ENCODE measurements around the gene THYN1. TPM values are rescaled to one million over a fixed set of nuclear protein-coding genes. Genes with fewer than 3 reads are reported as not detected.

Gene THYN1
- total RNA-seq, 1 experiment from 2014 or later = 33.6 TPM

DNA sequence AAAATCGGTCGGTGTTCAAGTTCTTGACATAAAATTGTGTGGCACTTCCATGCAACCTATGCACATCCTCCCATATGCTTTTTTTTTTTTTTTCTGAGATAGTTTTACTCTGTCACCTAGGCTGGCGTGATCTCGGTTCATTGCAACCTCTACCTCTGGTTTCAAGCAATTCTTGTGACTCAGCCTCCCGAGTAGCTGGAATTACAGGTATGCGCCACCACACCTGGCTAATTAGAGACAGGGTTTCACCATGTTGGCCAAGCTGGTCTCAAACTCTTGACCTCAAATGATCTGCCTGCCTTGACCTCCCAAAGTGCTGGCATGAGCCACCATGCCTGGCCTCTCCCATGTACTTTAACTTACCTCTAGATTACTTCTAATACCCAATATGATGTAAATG is 38.0 kb upstream of the THYN1 start:
- Histone ChIP-seq H3K4me3 (ENCODE audit: low read depth in 2 of 2, low read length in 2 of 2) (no peak overlapping the region), H3K9me3 (ENCODE audit: control insufficient read depth, insufficient read depth, low read depth, low read length) (no peaks in the 10 kb centered on the region), H3K36me3 (ENCODE audit: control insufficient read depth, insufficient read depth, low read length) (no peaks in the 10 kb centered on the region), H3K27me3 (ENCODE audit: control insufficient read depth, insufficient read depth, low read length) (0 out of 2 replicates have a peak, but pooled peaks cover 2% of the 10 kb centered on the region), H3K4me1 (ENCODE audit: control insufficient read depth, insufficient read depth, low read length) (no peaks in the 10 kb centered on the region), H3K27ac (ENCODE audit: low read length) (no peak overlapping the region)
- TF ChIP-seq, protein P1, sequence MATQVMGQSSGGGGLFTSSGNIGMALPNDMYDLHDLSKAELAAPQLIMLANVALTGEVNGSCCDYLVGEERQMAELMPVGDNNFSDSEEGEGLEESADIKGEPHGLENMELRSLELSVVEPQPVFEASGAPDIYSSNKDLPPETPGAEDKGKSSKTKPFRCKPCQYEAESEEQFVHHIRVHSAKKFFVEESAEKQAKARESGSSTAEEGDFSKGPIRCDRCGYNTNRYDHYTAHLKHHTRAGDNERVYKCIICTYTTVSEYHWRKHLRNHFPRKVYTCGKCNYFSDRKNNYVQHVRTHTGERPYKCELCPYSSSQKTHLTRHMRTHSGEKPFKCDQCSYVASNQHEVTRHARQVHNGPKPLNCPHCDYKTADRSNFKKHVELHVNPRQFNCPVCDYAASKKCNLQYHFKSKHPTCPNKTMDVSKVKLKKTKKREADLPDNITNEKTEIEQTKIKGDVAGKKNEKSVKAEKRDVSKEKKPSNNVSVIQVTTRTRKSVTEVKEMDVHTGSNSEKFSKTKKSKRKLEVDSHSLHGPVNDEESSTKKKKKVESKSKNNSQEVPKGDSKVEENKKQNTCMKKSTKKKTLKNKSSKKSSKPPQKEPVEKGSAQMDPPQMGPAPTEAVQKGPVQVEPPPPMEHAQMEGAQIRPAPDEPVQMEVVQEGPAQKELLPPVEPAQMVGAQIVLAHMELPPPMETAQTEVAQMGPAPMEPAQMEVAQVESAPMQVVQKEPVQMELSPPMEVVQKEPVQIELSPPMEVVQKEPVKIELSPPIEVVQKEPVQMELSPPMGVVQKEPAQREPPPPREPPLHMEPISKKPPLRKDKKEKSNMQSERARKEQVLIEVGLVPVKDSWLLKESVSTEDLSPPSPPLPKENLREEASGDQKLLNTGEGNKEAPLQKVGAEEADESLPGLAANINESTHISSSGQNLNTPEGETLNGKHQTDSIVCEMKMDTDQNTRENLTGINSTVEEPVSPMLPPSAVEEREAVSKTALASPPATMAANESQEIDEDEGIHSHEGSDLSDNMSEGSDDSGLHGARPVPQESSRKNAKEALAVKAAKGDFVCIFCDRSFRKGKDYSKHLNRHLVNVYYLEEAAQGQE (IDR thresholded peaks at IDR 0.05; ENCODE audit: insufficient read depth in 1 of 2, low read depth in 2 of 2, low read length in 1 of 2) = no peak
- TF ChIP-seq SIN3A (IDR thresholded peaks at IDR 0.05; ENCODE audit: borderline replicate concordance, insufficient read depth, low read depth, low read length) (no peak), TCF7L2 (IDR thresholded peaks at IDR 0.05; ENCODE audit: low read depth, low read length) (no peak), POLR2AphosphoS5 (IDR thresholded peaks at IDR 0.05; ENCODE audit: low read depth, low read length) (no peak)
- TF ChIP-seq, protein P2, sequence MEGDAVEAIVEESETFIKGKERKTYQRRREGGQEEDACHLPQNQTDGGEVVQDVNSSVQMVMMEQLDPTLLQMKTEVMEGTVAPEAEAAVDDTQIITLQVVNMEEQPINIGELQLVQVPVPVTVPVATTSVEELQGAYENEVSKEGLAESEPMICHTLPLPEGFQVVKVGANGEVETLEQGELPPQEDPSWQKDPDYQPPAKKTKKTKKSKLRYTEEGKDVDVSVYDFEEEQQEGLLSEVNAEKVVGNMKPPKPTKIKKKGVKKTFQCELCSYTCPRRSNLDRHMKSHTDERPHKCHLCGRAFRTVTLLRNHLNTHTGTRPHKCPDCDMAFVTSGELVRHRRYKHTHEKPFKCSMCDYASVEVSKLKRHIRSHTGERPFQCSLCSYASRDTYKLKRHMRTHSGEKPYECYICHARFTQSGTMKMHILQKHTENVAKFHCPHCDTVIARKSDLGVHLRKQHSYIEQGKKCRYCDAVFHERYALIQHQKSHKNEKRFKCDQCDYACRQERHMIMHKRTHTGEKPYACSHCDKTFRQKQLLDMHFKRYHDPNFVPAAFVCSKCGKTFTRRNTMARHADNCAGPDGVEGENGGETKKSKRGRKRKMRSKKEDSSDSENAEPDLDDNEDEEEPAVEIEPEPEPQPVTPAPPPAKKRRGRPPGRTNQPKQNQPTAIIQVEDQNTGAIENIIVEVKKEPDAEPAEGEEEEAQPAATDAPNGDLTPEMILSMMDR (IDR thresholded peaks at IDR 0.05) = no peak
- intact Hi-C loops (cut with micrococcal nuclease; ENCODE audit: unreplicated experiment) = no loop called here
- ATAC-seq (no peak), DNase-seq (ENCODE audit: low read depth, low spot score) (no peak)
- POLR2A ChIA-PET = no interaction called here
- CTCF ChIA-PET = no interaction called here
- no TSS peak for BruUV-seq (replicated peaks)
- in situ Hi-C loops (cut with HindIII; ENCODE audit: low pct_unique_long_range_greater_than_20kb, low sequenced_read_pairs) = no loop called here

DNA sequence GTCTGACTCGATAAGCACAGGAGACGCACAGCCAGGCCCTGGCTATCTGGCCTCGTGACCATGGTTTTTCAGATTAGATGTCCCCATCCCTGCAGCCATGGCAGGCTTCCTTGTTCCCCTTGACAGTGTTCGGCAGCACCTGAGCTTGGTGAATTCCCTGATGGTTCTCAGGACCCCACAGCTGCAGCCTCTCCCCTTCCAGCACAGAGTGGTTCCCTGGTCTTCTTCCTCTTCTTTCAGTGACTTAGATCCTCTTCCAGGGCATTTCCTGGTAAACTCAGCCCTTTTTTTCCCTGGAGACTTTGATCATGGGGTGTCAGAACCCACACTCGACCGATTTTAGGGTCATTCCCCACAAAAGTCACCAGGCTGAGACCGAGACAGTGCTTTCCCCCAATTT is 37.5 kb upstream of the THYN1 start:
- no peaks in the 10 kb centered on the region for H3K9me3 ChIP-seq (ENCODE audit: control insufficient read depth, insufficient read depth, low read depth, low read length)
- H3K36me3 ChIP-seq (ENCODE audit: control insufficient read depth, insufficient read depth, low read length) = no peaks in the 10 kb centered on the region
- TF ChIP-seq, protein P2 (IDR thresholded peaks at IDR 0.05) = no peak
- no peak for TF ChIP-seq TCF7L2 (IDR thresholded peaks at IDR 0.05; ENCODE audit: low read depth, low read length)
- TF ChIP-seq POLR2AphosphoS5 (IDR thresholded peaks at IDR 0.05; ENCODE audit: low read depth, low read length) = no peak
- TF ChIP-seq, protein P1 (IDR thresholded peaks at IDR 0.05; ENCODE audit: insufficient read depth in 1 of 2, low read depth in 2 of 2, low read length in 1 of 2) = no peak
- TF ChIP-seq SIN3A (IDR thresholded peaks at IDR 0.05; ENCODE audit: borderline replicate concordance, insufficient read depth, low read depth, low read length) = no peak
- no peak for ATAC-seq
- DNase-seq (ENCODE audit: low read depth, low spot score) = no peak
- in situ Hi-C loops (cut with HindIII; ENCODE audit: low pct_unique_long_range_greater_than_20kb, low sequenced_read_pairs) = no loop called here
- no TSS peak for BruUV-seq (replicated peaks)
- H3K27ac ChIP-seq (ENCODE audit: low read length) = no peak overlapping the region
- POLR2A ChIA-PET = no interaction called here
- H3K4me1 ChIP-seq (ENCODE audit: control insufficient read depth, insufficient read depth, low read length) = no peaks in the 10 kb centered on the region
- no peak overlapping the region for H3K4me3 ChIP-seq (ENCODE audit: low read depth in 2 of 2, low read length in 2 of 2)
- H3K27me3 ChIP-seq (ENCODE audit: control insufficient read depth, insufficient read depth, low read length) = no peaks in the 10 kb centered on the region
- intact Hi-C loops (cut with micrococcal nuclease; ENCODE audit: unreplicated experiment) = no loop called here
- CTCF ChIA-PET = no interaction called here

Measured in Panc1 (cell line).